GM10248 (cell line): ENCODE results near the gene HERPUD1.
"Not testable (repeated sequence)": the region's sequence is repeated elsewhere in the genome, so short reads cannot be mapped to it uniquely, and the experiment has no call there.

Source experiments
- CTCF ChIA-PET: fragments of 300-600 bp; sonication (Branson Sonifier 250); formaldehyde crosslinking; extraction: SDS; loops from one replicate; lab custom pipeline; 2021; ENCODE audit warnings: antibody characterized with exemption; lab: Yijun Ruan, JAX
- POLR2A ChIA-PET: fragments of 350-650 bp; sonication (Branson Sonifier 250); formaldehyde crosslinking; extraction: SDS; loops from one replicate; lab custom pipeline; 2020; ENCODE audit warnings: antibody characterized with exemption; lab: Yijun Ruan, JAX
- DNase-seq: peaks from one replicate; pipeline ENCODE4 v3.0.0; 2012; ENCODE audit errors: extremely low spot score
- CTCF ChIP-seq: IDR thresholded peaks from 2 replicates; pipeline ENCODE4 v1.5.1; 2012; ENCODE audit warnings: mild to moderate bottlenecking, low read depth; ENCODE audit errors: extremely low read depth, missing control alignments, control extremely low read depth

HERPUD1 gene

DNA sequence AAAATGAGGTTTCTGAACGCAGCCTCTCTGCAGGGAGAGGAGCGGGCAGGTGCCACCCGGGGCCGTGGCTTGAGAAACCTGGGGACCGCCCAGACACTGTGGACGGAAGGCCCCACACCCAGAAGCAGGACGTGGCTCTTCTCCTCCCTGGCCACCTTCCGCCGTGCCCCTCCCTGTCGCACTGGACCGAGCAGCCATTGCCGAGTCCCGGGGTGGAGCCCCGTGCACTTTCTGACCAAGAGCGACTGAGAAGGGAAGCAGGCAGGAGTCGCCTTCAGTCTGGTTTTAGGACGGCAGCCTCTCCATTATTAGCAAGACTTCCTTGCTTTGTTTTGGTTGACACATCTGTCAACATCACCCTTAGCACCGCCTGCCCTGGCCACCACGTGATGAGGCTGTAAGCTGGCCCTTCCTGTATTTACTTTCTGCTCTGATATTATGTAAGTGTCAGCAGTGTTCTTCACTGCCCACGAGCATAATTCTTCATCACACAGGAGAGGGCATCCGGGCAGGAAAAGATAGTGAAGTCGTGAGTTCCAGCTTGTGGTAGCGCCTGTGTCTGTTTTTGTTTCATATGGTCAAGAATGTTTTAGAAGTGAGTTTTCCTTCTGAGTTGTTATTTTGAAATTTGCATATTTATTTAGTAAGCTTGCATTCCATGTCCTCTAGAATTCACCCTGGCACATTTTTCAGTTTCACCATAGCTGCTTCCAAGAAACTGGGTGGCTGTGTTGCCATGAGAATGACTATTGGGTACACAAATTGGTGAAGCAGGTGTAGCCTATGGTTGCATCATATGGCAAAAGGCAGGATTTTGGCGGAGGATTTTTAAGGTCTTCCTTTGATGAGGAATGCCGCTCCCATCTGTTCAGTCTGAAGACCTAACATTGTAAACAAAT lies 1.0 kb downstream of the HERPUD1 start:
- peak; percentile 40 for DNase-seq
- POLR2A ChIA-PET, result interaction anchor here (0.7 to 3.9 kb wide), 15 partner anchors 9 to 67 kb away, joined by 3 to 60 read pairs (median 4); no protein-coding TSS in a partner anchor
- no peak for TF ChIP-seq CTCF
- CTCF ChIA-PET, result interaction anchor here (0.9 to 1.7 kb wide), 5 partner anchors 9 to 70 kb away, joined by 3 to 4 read pairs (median 3); partner anchors contain the start of gene CETP

DNA sequence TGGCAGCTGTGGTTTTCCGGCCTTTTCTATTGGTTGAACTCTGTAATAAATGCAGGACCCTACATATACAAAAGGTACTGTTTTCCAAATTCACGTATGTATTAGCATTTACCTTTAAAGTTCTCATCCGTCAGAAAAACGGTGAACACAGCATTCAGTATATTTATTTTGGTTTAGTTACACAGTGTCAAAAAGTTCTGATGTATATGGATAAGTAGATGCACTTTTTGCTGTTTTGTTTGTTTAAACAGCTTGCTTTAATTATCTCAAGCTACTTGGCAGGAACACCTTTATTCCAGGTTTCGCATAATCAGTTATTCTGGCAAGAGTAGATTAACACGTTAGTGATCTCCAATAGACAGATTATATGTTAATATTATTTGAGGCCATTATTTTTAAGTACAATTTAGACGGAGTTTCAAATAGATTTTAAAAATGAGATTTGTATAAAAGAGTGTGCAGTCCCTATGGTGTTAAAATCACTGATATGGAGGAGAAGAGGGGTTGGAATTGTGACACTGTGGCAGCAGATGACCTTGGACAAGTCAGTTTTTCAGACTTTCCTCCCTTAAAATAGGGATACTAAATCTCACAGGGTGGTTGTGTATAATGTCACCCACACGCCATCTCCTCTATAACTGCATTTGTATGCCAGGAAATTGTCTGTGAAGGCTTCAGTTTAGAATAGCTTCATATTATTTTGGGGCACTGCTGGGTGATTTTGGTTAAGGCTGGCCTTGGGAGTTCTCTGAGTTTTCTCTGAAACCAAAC lies 2.1 kb downstream of the HERPUD1 start:
- CTCF ChIA-PET, result interaction anchor here (0.9 to 1.7 kb wide), 4 partner anchors 8 to 71 kb away, joined by 3 to 4 read pairs (median 3); partner anchors contain the start of gene CETP
- POLR2A ChIA-PET, result interaction anchor here (0.7 to 3.9 kb wide), 11 partner anchors 8 to 252 kb away, joined by 3 to 60 read pairs (median 4); partner anchors contain the start of gene RSPRY1
- TF ChIP-seq CTCF, result no peak
- no peak for DNase-seq

- CTCF ChIA-PET, result interaction anchor here (1.7 kb wide), 1 partner anchor 33 kb away, joined by 3 read pairs; no protein-coding TSS in a partner anchor
- POLR2A ChIA-PET, result interaction anchor here (0.7 to 3.9 kb wide), 6 partner anchors 10 to 251 kb away, joined by 3 to 60 read pairs (median 7); partner anchors contain the start of gene RSPRY1
- not testable (repeated sequence) for DNase-seq
Measured at GRCh38 chr16:56934599-56935145, 2.7 kb downstream of the HERPUD1 start.

GRCh38 chr16:56935201-56935600 lies 3.3 kb downstream of the HERPUD1 start:
- POLR2A ChIA-PET, result interaction anchor here (1.3 to 2.3 kb wide), 2 partner anchors 10 to 11 kb away, joined by 3 to 10 read pairs; no protein-coding TSS in a partner anchor
- no peak for TF ChIP-seq CTCF
- CTCF ChIA-PET, result no interaction called here
- no peak for DNase-seq

DNA sequence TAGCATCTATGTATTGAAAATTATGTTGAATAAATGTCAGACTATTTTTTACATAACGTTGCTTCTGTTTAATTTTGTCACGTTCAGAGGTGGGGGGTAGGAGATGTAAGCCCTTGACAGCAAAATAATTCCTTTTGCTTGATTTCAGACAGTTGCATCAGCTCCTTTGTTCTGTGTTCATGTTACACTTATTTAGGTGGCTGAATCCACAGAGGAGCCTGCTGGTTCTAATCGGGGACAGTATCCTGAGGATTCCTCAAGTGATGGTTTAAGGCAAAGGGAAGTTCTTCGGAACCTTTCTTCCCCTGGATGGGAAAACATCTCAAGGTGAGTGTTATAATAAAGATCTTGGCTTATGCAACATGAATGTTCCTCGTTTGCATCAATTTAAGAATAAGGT lies 4.5 kb downstream of the HERPUD1 start:
- no peak for TF ChIP-seq CTCF
- ChIA-PET POLR2A (interaction anchor here (0.8 to 3.4 kb wide), 3 partner anchors 9 to 11 kb away, joined by 5 to 13 read pairs (median 10); no protein-coding TSS in a partner anchor), CTCF (interaction anchor here (0.7 to 2.6 kb wide), 6 partner anchors 10 to 109 kb away, joined by 3 to 7 read pairs (median 6); no protein-coding TSS in a partner anchor)
- no peak for DNase-seq

DNA sequence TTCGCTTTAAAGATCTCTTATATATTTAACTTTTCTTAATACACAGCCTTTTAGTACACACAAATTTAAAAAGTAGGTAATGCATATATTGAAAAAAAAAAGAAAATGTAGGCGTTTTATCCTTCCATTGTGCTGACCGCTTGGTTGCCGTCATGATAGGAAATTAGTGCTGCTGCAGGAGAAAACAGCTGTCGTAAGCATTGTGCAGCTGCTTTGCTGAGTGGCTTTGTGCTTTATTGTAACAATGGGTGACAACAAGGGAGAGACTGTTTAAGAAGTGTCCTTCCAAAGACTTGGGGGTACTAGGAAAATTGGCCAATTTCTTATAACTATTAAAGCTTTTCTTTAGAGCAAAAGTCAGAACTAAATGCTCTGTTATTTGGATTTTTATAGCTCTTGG lies 5.0 kb downstream of the HERPUD1 start:
- DNase-seq, result no peak
- CTCF ChIA-PET, result interaction anchor here (0.7 to 2.6 kb wide), 6 partner anchors 9 to 109 kb away, joined by 3 to 7 read pairs (median 6); no protein-coding TSS in a partner anchor
- TF ChIP-seq CTCF, result no peak
- POLR2A ChIA-PET, result interaction anchor here (0.8 to 3.4 kb wide), 3 partner anchors 9 to 11 kb away, joined by 5 to 13 read pairs (median 10); no protein-coding TSS in a partner anchor
